Activated naive CD8-positive, alpha-beta T cell treated with anti-CD3 and anti-CD28 coated beads, Interleukin-2, amount 50 U/mL, for 24 hours (primary cell): Measurements from ENCODE around the gene ESPNL.
"Not testable (repeated sequence)": the region's sequence is repeated elsewhere in the genome, so short reads cannot be mapped to it uniquely, and the experiment has no call there.

Source experiments
- ATAC-seq: fragments of 150-1000 bp; cut with Tn5 transposase; one replicate; pipeline ENCODE4 v1.10.0; 2021
- DNase-seq: peaks from one replicate; pipeline ENCODE4 v3.0.0; 2021
- H3K27ac Mint-ChIP-seq: one replicate; pipeline ENCODE4 v1.8.0; 2021; ENCODE audit warnings: mild to moderate bottlenecking, mixed read lengths
- H3K27me3 Mint-ChIP-seq: one replicate; pipeline ENCODE4 v1.8.0; 2021; ENCODE audit warnings: mixed read lengths
- H3K36me3 Mint-ChIP-seq: one replicate; pipeline ENCODE4 v1.8.0; 2021; ENCODE audit warnings: low read depth, mixed read lengths
- H3K4me1 Mint-ChIP-seq: one replicate; pipeline ENCODE4 v1.8.0; 2021; ENCODE audit warnings: mixed read lengths
- H3K4me3 Mint-ChIP-seq: one replicate; pipeline ENCODE4 v1.8.0; 2021; ENCODE audit warnings: mild to moderate bottlenecking, moderate library complexity, mixed read lengths
- H3K9me3 Mint-ChIP-seq: one replicate; pipeline ENCODE4 v1.8.0; 2021; ENCODE audit warnings: mixed read lengths

The ESPNL gene

DNA sequence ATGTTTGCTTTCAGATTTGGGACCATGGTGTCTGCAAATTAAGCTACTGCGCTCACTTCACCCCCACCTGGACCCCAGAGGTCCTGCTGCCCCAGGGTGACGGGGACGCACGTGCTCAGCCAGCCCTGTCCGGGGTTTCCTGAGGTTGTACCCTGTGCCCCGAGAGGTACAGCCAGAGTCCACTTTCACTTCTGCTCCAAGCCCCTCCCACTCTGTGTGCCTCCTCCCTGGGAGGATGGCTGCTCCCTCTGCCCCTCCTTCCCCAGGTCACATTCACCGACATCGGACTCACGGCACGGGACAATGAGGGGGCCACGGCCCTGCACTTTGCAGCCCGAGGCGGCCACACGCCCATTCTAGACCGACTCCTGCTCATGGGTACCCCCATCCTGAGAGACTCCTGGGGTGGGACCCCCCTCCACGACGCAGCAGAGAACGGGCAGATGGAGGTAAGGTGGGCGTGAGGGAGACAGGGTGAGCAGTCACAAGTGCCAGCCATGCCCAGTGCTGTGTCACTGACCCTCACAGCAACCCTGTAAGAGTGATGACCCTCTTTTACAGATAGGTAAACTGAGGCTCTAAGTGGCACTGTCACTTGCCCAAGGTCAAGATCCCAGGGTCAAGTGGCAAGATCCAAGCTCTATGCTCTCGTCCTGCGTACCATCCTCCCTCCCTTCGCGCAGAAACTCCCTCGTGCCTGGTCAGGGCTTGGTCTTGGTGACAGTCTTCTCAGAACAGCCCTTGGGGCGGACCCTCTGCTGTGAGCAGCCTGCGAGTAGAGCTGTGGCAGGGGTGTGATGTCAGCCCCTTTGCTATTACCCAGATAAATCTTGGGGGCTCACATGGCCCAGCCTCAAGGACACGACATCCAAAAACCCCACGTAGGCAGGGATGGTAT lies 7.6 kb downstream of the ESPNL start:
- Mint-ChIP-seq H3K4me1 (peaks cover 7% of the 10 kb centered on the region), H3K9me3 (peaks cover 2% of the 10 kb centered on the region), H3K27me3 (no peaks in the 10 kb centered on the region), H3K27ac (no peak overlapping the region), H3K36me3 (no peaks in the 10 kb centered on the region), H3K4me3 (no peak overlapping the region)
- DNase-seq = no peak
- no peak for ATAC-seq

DNA sequence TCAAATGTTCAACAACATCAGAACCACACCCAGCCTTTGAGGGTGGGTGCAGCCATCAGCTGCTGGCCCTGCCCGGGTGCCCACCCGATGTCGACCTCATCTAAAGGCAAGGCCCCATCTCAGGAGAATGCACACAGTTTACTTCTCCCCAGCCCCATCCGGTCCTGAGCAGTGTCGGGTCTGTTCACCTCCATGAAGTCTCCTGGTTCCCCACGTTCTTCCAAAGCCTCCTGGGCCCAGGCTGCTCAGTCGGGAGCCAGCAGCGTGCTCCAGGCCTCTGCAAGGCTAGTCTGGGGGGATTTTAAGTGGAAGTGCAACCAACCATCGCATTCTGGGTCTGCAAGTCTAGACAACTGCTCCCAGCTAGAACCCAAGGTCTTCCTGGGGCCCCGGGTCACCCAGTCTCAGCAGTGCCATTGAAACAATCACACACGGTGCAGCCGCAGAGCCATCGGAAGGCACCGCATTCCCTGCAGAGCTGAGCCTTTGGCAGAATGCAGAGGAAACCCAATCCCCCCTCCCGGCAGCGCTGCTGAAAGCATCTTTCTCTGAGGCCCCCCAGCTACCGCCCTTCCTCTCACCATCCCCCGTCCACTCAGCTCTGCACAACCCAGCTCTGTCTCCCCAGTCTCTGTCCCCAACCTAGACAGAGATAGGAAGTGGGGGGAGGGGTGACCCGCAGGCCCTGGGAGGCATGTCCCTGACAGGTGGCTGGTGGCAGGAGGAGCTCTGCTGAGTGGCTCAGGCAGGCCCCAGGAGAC lies 8.5 kb downstream of the ESPNL start:
- DNase-seq (no peak), ATAC-seq (no peak)
- Mint-ChIP-seq H3K9me3 (peaks cover 9% of the 10 kb centered on the region), H3K27me3 (no peaks in the 10 kb centered on the region), H3K27ac (no peak overlapping the region), H3K4me3 (no peak overlapping the region), H3K4me1 (peaks cover 7% of the 10 kb centered on the region), H3K36me3 (no peaks in the 10 kb centered on the region)

DNA sequence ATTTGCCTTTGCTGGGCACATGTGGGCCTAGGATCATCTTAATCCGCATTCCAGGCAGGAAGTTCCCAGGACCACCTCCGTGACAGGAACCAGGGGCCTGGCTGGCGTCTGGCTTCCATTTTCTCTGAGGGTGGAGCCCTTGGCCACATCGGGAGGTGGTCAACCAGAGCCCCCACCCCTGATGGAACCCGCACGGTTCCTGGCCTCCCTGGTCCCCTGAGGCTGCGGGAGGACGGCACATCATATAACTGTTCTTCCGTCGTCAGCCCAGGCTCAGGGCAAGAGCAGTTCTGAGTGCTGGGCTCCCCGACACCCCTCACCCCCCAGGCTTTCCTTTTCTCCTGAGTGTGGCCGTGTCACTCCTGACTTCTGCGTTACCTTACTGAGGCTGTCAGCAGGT lies 13.5 kb downstream of the ESPNL start:
- Mint-ChIP-seq H3K4me1 (peaks cover 1% of the 10 kb centered on the region), H3K9me3 (peaks cover 11% of the 10 kb centered on the region), H3K36me3 (no peaks in the 10 kb centered on the region), H3K27ac (no peak overlapping the region), H3K27me3 (peaks cover 7% of the 10 kb centered on the region), H3K4me3 (no peak overlapping the region)
- DNase-seq (no peak), ATAC-seq (no peak)

DNA sequence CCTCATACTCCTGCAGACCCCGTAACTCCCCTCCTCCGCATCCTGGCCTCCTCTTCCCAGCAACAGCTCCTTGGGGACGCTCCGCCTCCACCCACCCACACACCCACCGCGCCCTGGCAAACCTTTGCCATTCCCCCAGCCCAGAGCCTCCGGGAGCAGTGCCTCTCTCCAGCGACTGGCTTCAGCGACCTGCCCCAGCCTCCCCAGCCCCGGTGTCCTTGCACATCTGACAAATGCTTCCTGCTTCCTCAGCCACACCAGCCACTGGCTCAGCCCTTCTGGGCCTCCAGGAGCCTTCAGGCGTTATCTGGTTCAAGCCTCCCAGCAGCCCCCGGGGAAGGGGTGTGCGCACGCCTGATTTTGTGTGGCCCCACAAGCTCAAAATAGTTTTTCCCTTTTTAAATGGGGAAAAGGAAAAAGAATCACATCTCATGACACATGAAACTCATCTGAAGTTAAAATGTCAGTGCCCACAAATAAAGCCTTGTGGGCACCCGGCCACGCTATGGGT lies 14.2 kb downstream of the ESPNL start:
- ATAC-seq = no peak
- DNase-seq = no peak
- Mint-ChIP-seq H3K36me3 (no peaks in the 10 kb centered on the region), H3K4me3 (no peak overlapping the region), H3K9me3 (peaks cover 11% of the 10 kb centered on the region), H3K27me3 (peaks cover 7% of the 10 kb centered on the region), H3K4me1 (peaks cover 1% of the 10 kb centered on the region), H3K27ac (no peak overlapping the region)

DNA sequence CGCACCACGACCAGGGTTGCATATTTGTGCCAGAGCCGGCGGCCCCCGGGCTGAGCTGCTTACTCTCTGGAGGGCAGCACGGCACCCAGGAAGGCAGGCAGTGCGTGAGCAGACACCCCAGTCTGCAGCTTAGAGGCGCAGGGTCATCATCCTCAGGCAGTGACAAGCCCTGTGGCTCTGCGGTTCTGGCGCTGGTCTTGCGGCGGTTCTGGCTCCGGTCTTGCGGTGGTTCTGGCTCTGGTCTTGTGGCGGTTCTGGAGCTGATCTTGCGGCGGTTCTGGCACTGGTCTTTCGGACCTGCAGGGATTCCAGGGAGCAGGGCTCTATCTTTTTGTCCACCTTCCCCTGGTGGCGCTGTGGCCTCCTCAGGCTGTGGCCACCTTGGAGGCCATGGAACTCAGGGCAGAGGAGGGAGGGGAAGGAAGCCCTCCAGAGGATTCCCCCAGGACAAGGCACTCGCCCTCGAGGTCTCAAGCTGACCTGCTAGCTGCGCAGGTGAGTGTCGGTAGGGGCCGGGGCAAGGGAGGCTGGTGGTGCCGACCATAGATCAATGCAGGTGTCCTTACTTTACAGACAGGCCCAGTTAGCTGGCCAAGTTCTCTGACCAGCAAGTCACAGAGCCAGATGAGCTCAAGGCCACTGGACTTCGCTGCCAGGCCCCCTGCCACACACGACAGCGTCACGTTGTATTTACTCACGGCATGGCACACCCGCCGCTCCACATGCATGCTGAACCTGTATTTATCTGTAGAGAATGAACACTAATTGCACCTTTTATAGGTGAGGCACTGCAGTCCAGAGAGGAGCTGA lies 14.9 kb downstream of the ESPNL start:
- peaks cover 11% of the 10 kb centered on the region for H3K9me3 Mint-ChIP-seq
- H3K27ac Mint-ChIP-seq = no peak overlapping the region
- no peaks in the 10 kb centered on the region for H3K4me1 Mint-ChIP-seq
- H3K27me3 Mint-ChIP-seq = peaks cover 7% of the 10 kb centered on the region
- no peak for ATAC-seq
- DNase-seq = no peak
- H3K36me3 Mint-ChIP-seq = no peaks in the 10 kb centered on the region
- H3K4me3 Mint-ChIP-seq = no peak overlapping the region

DNA sequence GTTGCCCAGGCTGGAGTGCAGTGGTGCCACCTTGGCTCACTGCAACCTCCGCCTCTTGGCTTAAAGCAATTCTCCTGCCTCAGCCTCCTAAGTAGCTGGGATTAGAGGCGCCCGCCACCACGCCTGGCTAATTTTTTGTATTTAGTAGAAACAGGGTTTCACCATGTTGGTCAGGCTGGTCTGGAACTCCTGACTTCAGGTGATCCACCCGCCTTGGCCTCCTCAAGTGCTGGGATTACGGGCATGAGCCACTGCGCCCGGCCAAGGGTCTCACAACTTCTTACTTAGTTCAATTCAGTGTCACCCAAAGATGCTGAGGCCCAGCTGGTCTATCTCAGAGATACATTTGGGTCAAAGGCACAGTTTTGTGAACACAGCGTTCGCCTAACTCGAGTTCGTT lies 15.6 kb downstream of the ESPNL start:
- H3K9me3 Mint-ChIP-seq = peaks cover 11% of the 10 kb centered on the region
- not testable (repeated sequence) for H3K27me3 Mint-ChIP-seq, H3K4me1 Mint-ChIP-seq, H3K36me3 Mint-ChIP-seq, ATAC-seq, H3K4me3 Mint-ChIP-seq, DNase-seq, H3K27ac Mint-ChIP-seq

DNA sequence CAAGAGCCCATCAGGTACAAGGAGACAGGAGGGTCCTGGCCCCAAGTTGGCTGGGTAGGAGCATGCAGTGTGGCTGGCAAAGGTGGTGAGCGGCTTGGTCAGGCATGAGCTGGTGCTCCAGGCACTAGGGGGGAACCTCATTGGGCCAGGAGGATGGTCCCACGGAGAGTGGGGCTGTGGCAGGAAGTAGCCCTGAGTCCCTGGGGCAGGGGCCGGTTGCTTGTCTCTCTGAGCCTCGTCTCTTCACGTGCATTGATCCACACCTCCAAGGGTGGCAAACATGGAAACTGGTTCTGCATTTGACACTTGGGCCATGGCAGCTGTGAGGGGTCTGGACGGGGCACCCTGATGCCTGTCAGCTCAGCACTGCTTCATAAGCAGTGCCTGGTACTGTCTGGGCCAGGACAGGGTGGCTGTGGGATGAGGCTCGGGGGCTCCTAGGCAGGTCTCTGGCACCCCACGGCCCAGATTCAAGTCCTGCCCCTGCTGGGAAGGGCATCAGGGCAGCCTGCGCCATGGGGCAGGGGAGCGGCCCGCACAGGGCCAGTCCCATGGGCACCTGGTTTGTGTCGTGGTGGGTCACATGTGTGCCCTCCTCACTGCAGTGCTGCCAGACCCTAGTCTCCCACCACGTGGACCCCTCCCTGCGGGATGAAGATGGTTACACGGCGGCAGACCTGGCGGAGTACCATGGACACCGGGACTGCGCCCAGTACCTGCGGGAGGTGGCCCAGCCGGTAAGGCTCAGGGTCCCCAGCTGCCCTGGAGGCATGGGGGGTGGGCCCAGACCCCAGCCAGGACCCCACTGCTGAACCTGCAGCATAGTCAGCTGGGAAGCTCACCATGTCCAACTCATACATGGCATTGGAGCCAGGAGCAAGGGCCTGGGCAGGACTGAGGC lies 16.4 kb downstream of the ESPNL start:
- Mint-ChIP-seq H3K4me3 (no peak overlapping the region), H3K27me3 (peaks cover 7% of the 10 kb centered on the region), H3K36me3 (no peaks in the 10 kb centered on the region), H3K4me1 (no peaks in the 10 kb centered on the region), H3K27ac (no peak overlapping the region), H3K9me3 (peaks cover 11% of the 10 kb centered on the region)
- ATAC-seq (no peak), DNase-seq (no peak)

DNA sequence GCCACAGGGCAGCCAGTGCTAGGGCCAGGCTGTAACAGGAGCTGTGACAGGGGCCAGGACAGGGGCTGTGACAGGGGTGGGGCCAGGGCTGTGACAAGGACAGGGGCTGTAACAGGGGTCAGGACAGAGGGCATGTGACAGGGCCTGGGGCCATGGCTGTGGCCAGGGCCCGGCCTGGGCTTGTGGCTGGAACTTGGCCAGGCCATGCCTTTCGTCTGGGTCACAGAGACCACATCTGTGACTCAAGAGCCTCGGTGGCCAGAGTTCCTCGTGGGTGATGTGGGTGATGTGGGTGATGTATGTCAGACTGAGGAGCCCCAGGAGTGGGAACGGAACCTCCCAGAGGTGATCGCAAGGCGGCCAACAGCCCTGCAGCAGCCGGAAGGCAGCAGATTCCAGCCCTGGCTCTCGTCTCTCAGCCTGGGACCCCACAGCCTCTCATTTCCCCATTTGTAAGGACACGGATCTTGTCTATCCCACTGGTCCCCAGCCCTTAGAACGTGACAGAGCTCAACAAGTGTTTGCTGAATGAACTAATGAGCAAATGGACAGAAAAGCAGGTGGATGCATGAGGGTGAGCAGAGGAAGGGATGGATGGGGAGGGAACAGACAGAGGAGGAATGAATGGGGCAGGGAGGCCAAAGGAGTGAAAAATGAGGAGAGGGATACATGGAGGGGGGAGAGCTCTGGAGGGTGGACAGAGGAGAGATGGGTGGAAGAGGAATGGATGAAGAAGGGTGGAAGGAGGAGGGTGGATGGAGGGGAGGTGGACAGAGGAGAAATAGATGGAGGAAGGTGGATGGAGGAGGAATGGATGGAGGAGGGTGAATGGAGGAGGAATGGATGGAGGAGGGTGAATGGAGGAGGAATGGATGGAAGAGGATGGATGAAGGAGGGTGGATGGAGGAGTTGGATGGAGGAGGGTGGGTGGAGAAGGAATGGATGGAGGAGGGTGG lies 17.3 kb downstream of the ESPNL start:
- H3K27me3 Mint-ChIP-seq = peaks cover 7% of the 10 kb centered on the region
- DNase-seq = no peak

DNA sequence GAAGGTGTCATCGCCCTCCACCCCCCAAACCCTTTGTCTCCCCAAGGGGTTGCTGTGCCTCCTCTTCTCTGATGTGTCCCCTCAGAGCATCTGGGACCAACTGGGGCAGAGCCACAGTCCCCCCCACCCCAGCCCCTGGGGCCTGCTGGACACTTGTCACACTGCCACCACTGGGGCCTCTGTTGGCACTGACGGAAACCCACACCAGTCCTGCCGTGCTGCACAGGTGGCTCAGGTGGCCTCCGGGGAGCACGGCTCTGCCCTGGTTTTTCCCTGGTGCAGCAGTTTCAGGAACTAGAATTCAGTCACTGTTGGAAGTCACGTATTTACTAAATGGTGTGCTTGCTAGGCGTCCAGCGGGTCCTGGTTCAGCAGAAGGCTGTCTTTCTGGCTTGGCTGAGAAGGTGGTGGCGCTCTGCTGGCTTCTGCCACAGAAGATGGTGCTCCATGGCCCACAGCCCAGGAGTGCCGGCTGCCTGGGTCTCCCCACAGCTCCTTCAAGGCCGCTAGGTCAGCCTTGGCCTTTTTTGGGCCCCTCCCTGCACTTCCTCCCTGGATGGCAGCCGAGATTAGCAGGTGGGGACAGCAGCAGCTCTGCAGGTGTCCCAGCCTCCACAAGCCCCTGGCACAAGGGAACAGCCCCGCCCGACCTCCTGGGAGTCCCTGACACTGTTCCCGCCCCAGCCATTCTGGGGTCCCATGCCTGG lies 19.8 kb downstream of the ESPNL start:
- DNase-seq = no peak
- Mint-ChIP-seq H3K9me3 (no peaks in the 10 kb centered on the region), H3K4me1 (no peaks in the 10 kb centered on the region), H3K36me3 (no peaks in the 10 kb centered on the region), H3K4me3 (no peak overlapping the region), H3K27me3 (peaks cover 7% of the 10 kb centered on the region), H3K27ac (no peak overlapping the region)
- no peak for ATAC-seq

More for the DNA sequence above, 17.3 kb downstream of the ESPNL start:
- Mint-ChIP-seq H3K36me3 (no peaks in the 10 kb centered on the region), H3K4me3 (no peak overlapping the region), H3K4me1 (no peaks in the 10 kb centered on the region), H3K9me3 (peaks cover 11% of the 10 kb centered on the region), H3K27ac (no peak overlapping the region)
- ATAC-seq = no peak

DNA sequence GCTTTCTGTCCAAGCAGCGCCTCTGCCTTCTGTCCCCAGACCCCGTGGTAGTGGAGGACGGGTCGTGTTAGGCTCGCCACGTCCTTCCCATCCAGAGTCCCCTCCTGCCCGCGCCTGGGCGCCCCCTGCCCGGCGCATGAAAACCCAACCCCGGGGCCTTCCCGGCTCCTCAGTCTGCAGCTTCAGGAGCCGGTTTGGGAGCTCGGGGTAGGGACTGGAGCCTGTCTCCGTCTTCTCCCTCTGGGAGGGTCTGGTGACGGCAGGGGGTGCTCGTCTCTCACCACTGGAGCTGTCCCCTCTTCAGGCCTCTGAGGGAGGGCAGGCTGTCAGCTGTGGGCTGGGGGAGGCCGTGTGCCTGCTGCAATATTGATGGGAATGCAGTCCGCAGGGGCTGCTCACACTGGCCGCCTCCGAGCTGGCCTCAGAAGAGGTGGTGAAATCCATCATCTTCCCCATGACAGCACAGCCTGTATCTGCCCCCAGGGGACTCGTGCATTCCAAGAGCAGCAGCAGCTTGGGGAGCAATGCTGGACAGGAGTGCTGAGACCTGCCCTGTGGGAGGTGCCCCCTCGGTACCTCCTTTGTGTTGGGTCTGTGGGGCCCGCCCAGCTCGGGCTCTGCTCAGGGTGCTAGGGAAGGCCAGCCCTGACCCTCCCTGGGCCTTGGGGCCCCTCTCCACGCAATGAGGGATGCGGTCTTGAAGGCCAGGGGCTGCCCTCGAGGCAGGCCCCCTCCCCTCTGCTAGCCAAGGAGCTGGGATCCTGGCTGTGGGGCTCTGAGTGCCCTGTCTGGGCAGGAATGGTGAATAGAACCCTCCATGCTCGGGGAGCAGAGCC lies 20.5 kb downstream of the ESPNL start:
- no peaks in the 10 kb centered on the region for H3K4me1 Mint-ChIP-seq
- ATAC-seq (no peak), DNase-seq (no peak)
- H3K9me3 Mint-ChIP-seq = no peaks in the 10 kb centered on the region
- H3K4me3 Mint-ChIP-seq = no peak overlapping the region
- H3K27me3 Mint-ChIP-seq = peaks cover 7% of the 10 kb centered on the region
- no peaks in the 10 kb centered on the region for H3K36me3 Mint-ChIP-seq
- no peak overlapping the region for H3K27ac Mint-ChIP-seq

DNA sequence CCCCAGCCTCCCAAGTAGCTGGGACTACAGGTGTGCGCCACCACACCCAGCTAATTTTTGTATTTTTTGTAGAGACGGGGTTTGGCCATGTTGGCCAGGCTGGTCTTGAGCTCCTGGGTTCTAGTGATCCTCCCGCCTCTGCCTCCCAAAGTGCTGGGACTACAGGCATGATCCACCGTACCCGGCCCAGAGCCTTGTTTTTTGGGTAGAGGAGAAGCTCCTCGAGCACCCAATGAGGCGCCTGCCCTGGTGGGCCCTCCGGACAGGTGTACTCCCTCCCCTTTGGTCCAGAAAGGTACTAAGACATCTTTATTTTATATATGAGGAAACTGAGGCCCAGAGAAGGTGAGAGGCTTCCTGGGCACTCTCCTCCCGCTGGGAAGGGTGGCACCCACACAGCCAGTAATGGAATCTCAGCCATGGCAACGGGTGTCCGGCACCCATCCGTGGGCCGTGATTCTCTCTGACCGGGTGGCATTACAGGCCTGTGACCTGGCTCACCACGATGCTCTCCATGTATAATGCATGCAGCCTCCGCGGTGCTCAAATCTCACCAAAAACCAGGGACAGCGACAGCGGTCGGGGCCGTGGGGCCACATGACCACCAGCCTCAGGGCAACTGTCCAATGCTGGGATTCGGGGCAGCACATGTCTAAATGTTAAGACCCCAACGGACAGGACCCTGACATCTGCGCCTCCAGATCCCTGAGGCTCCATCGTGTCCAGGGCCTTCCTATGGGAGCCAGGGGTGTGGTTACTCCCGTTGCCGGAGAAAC lies 21.6 kb downstream of the ESPNL start:
- H3K9me3 Mint-ChIP-seq = no peaks in the 10 kb centered on the region

More for the DNA sequence above, 21.6 kb downstream of the ESPNL start:
- Mint-ChIP-seq H3K36me3 (no peaks in the 10 kb centered on the region), H3K4me1 (no peaks in the 10 kb centered on the region), H3K4me3 (no peak overlapping the region), H3K27ac (no peak overlapping the region), H3K27me3 (peaks cover 7% of the 10 kb centered on the region)
- DNase-seq = no peak
- ATAC-seq = no peak
